ENCODE data around the gene TBX15.

The TBX15 gene

DNA sequence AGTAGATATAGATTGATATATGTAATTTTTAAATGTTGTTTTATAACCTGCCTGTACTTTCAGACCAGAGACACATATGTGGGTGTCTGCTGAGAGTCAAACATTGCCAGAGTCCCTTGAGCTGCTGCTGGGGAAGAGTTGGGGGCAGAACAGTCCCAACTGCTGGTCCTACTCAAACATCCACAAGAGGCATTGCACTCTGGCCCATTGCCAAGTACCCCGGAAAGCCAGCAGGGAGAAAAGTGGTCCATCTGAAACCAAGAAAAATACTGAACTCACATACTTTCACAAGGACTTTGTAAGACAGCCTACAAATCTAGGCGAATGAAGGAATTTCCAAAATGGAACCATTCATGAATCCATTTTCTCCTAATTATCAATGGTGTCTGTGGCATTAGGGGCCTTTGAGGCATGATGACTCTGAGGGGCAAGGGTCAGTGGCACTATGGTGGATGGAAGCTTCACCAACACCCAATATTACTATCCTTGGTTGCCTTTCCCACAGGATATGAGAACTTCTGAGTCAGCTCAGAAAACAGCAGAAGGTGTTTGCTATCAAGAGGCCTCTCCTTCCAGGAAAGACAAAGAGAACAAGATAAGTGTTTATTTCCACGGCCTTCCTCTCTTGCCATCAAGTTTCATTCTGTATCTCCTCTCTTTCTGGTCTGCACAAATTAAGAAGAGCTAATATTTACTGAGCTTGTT is 7.3 kb upstream of the TBX15 start:
- DNase-seq (ENCODE audit: low read depth): no peak
- H3K4me3 ChIP-seq (ENCODE audit: low read depth, low read length): no peak overlapping the region
- TF ChIP-seq, protein P1, sequence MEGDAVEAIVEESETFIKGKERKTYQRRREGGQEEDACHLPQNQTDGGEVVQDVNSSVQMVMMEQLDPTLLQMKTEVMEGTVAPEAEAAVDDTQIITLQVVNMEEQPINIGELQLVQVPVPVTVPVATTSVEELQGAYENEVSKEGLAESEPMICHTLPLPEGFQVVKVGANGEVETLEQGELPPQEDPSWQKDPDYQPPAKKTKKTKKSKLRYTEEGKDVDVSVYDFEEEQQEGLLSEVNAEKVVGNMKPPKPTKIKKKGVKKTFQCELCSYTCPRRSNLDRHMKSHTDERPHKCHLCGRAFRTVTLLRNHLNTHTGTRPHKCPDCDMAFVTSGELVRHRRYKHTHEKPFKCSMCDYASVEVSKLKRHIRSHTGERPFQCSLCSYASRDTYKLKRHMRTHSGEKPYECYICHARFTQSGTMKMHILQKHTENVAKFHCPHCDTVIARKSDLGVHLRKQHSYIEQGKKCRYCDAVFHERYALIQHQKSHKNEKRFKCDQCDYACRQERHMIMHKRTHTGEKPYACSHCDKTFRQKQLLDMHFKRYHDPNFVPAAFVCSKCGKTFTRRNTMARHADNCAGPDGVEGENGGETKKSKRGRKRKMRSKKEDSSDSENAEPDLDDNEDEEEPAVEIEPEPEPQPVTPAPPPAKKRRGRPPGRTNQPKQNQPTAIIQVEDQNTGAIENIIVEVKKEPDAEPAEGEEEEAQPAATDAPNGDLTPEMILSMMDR (conservative IDR thresholded peaks at IDR 0.05; ENCODE audit: low read depth, low read length): no peak

DNA sequence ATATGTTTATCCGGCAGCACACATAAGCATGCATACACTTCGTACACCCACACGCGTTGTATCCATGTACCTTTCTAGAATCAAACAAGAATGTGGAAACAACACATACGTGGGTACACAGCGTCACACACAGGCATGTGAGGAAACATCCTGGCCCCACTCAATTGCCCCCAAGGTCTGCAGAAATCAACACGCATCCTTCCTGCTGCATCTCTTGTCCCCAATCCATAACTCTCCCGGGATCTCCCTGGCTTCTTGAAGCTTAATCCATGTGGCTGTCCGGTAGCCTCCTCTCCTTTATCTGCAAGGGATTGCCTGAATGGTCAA is 5.5 kb upstream of the TBX15 start:
- TF ChIP-seq, protein P1 (conservative IDR thresholded peaks at IDR 0.05; ENCODE audit: low read depth, low read length): no peak
- H3K4me3 ChIP-seq (ENCODE audit: low read depth, low read length): no peak overlapping the region
- DNase-seq (ENCODE audit: low read depth): no peak

DNA sequence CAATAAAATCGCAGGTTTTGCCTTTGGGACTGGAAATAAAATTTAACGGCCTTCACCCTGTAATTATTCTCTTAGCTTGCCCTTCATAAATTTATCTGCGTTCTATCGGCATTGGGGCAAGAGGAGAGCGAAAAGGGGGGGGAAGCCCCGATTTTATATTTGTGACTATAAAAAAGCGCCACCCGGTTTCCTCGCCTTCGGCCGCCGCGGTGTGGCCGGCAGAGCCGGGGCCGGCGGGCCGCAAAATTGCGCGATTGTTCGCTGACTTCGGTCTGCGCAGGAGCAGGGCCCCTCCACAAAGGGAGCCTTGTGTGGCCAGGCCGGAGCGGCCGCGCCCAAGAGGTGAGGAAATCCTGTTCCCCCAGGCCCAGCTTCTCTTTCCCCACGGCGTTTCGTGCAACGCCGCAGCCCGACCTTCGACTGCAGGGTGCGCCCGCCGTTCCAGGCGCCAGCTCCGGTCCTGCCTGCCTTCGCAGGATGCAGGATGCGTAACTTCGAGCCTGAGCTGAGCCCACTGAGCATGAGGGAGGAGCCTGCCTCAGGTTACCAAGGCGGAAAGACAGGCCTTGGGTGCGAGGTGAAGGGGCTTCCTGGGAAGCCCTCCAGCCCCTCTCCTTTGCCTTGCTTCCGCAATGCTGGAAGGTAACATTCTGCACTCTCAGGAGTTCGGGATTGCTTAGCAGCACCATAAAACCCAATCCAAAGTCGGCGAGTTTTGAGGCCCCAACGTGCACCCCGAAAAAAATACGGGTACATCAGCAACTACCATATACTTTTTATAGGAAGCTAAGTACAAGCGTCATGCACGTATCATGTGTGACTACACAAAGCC is 4.9 kb upstream of the TBX15 start:
- no peak overlapping the region for H3K4me3 ChIP-seq (ENCODE audit: low read depth, low read length)
- DNase-seq (ENCODE audit: low read depth): no peak
- TF ChIP-seq, protein P1 (conservative IDR thresholded peaks at IDR 0.05; ENCODE audit: low read depth, low read length): no peak

DNA sequence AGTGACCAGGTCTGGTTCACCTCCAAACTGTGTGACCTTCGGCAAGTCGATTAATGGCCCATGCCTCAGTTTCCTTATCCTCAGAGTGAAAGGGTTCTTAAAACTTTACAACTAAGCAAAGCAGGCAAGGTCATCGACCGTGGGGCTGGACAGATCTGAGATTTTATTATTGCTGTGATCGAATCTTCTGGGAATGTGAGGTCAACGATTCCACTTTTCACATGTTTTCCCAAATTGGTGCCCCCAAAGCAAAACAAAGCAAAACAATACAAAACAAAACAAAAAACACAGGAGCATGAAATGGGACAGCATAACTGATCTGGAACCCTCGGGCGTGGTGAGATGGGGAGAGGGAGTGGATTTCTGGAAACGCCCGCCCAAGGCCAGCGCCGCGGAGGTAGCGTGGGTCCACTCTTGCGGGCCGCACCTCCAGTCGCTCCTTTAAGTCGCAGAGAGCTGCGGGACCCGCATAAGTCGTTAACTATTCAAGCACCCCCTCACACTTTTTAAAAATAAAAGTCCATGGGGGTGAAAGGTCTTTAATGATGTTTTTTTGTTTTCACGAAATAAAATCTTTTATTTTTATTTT is 4.2 kb upstream of the TBX15 start:
- no peak overlapping the region for H3K4me3 ChIP-seq (ENCODE audit: low read depth, low read length)
- no peak for DNase-seq (ENCODE audit: low read depth)
- TF ChIP-seq, protein P1 (conservative IDR thresholded peaks at IDR 0.05; ENCODE audit: low read depth, low read length): no peak

DNA sequence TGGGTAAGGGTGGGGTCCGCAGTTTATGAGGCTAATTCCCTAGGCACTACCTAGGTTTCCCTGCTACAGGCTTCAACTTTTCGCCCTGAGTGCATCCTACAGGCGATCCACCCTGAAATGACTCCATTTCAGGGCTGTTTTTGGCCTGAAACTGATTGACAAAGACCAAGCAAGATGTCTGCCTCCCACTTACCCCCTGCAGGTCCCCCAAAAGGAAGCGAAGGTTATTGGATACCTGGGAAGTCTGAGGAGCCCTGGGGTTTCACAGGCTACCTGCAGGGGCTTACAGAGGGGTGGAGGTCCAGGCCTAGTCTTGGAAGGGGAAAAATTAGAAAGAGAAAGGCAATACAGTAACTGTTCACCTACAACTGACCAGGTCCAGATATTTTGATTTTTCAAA is 3.3 kb upstream of the TBX15 start:
- TF ChIP-seq, protein P1 (conservative IDR thresholded peaks at IDR 0.05; ENCODE audit: low read depth, low read length): no peak
- no peak overlapping the region for H3K4me3 ChIP-seq (ENCODE audit: low read depth, low read length)
- DNase-seq (ENCODE audit: low read depth): no peak

DNA sequence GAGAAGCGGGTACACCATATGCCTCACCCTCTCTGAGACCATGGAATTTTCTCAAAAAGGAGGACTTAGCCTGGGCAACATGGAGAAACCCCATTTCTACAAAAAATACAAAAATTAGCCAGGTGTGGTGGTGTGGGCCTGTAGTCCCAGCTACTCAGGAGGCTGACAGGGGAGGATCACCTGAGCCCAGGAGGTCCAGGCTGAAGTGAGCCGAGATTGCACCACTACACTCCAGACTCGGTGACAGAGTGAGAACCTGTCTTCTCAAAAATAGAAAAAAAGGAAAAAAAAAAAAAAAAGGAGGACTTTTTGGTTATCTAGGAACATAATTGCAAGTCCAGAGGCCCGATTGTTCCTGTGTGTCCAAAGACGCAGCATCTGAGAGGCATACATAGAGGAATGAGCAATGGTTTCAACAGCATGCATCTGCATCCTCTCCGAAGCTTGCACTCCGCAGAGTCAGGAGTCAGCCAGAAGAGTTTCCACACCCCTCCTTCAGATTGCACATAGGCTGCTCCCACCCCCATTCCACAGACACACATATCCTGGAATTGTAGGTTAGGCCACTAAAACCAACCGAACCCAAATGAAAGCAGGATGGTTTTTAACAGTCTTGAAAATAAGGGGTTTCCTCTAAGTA is 2.5 kb upstream of the TBX15 start:
- H3K4me3 ChIP-seq (ENCODE audit: low read depth, low read length): no peak overlapping the region
- DNase-seq (ENCODE audit: low read depth): peak; percentile 50
- TF ChIP-seq, protein P1 (conservative IDR thresholded peaks at IDR 0.05; ENCODE audit: low read depth, low read length): no peak

Data from choroid plexus epithelial cell (primary cell).